GM18909 (cell line): ENCODE data around the gene TNRC18.
"Not testable (repeated sequence)": the region's sequence is repeated elsewhere in the genome, so short reads cannot be mapped to it uniquely, and the experiment has no call there.

Source experiments
- ATAC-seq: cut with Tn5 transposase; IDR thresholded peaks from one replicate; pipeline ENCODE4 v1.9.1; 2021; ENCODE audit warnings: mild to moderate bottlenecking; ENCODE audit not compliant: unreplicated experiment, poor library complexity

TNRC18 gene, protein sequence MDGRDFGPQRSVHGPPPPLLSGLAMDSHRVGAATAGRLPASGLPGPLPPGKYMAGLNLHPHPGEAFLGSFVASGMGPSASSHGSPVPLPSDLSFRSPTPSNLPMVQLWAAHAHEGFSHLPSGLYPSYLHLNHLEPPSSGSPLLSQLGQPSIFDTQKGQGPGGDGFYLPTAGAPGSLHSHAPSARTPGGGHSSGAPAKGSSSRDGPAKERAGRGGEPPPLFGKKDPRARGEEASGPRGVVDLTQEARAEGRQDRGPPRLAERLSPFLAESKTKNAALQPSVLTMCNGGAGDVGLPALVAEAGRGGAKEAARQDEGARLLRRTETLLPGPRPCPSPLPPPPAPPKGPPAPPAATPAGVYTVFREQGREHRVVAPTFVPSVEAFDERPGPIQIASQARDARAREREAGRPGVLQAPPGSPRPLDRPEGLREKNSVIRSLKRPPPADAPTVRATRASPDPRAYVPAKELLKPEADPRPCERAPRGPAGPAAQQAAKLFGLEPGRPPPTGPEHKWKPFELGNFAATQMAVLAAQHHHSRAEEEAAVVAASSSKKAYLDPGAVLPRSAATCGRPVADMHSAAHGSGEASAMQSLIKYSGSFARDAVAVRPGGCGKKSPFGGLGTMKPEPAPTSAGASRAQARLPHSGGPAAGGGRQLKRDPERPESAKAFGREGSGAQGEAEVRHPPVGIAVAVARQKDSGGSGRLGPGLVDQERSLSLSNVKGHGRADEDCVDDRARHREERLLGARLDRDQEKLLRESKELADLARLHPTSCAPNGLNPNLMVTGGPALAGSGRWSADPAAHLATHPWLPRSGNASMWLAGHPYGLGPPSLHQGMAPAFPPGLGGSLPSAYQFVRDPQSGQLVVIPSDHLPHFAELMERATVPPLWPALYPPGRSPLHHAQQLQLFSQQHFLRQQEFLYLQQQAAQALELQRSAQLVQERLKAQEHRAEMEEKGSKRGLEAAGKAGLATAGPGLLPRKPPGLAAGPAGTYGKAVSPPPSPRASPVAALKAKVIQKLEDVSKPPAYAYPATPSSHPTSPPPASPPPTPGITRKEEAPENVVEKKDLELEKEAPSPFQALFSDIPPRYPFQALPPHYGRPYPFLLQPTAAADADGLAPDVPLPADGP (N-terminal part only)

DNA sequence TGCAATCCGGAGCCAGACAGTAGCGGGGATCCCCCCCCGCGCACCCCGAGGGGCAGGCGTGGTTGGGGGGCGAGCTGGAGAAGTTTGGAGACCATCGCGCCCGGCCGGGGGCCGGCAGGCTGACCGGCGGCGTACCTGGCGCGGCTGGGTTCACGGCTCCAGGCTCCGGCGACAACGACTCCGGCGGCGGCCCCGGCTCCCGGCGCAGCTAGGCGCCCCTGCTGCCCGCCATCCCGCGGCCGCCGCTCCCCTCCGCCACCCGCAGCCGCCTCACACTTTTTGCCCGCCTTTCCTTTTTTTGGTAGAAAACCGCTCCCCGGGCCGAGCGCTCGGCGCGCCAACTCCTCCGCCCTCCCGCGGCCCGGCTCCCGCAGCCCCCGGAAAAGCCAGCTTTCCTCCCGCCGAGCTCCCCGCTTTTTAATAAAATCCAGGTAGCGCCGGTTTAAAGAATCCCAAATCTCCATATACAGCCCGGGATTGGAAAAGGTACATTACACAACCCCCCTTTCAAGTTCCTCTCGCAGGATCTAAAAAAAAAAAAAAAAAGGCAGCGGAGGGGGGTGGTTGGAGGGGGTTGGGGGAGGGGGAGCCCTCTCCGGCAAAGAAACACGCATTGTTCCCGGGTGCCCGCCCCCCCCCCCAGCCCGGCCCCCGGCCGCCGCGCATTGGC is at the start of gene TNRC18:
Gene TNRC18, minus strand, starts transcription at position 529 of the 670 bp plus-strand sequence. CDS start 2,588 bp downstream, outside the sequence.
- ATAC-seq, result no peak

DNA sequence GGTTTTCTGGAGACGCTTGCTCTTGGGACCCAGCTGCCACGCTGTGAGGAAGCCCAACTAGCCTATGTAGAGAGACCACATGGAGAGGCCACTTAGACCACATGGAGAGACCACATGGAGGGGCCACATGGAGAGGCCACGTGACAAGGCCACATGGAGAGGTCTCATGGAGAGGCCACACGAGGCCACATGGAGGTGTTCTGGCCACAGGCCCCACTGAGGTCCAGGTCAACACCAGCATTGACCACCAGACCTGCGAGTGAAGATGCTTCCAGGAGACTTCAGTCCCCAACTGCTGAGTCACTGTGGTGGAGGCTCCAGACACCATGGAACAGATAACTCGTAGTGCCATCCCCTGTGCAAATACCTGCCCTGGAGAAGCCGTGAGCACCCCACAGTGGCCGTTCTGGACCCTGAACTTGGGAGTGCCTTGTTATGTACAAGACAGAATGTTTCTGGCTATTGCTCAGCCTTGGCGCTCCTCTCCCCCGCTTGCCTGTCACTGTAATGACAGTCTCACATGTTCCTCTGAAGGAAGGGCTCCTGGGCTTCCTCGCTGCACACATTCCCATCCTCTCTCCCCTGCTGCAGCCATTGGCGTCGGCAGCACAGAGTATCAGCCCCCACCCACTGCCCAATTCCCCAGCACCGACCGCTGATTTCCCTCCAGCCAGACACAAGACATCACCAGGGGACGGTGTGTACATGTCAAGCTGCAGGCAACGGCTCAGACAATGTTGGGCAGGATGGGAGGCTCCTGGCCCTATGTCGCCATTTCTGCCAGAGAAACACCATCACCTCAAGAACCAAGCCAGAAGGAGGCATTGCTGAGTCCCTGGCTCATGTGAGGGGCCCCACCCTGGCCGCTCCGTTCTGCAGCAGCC is 49.0 kb upstream of the TNRC18 start:
- no peak for ATAC-seq

GRCh38 chr7:5471623-5472022 is 48.0 kb upstream of the TNRC18 start:
- ATAC-seq, result not testable (repeated sequence)

GRCh38 chr7:5470816-5471215 is 47.2 kb upstream of the TNRC18 start:
- no peak for ATAC-seq

DNA sequence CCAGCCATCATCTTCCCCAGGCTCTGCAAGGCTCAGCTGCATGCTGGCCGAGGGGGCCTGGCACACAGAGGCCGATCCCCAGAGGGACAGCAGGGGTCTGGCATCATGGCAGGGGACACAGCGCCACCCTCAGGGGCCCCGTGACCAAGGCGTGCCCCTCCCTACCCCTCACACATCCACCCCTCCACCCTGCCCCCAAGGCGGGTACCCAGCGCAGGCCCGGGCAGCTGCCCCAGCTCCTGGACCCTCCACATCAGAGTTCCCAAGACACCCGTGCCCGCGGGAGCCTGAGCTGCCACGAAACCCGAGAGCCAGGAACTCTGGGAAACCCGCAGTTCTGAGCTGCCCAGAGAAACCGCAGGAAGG is 46.5 kb upstream of the TNRC18 start:
- no peak for ATAC-seq

DNA sequence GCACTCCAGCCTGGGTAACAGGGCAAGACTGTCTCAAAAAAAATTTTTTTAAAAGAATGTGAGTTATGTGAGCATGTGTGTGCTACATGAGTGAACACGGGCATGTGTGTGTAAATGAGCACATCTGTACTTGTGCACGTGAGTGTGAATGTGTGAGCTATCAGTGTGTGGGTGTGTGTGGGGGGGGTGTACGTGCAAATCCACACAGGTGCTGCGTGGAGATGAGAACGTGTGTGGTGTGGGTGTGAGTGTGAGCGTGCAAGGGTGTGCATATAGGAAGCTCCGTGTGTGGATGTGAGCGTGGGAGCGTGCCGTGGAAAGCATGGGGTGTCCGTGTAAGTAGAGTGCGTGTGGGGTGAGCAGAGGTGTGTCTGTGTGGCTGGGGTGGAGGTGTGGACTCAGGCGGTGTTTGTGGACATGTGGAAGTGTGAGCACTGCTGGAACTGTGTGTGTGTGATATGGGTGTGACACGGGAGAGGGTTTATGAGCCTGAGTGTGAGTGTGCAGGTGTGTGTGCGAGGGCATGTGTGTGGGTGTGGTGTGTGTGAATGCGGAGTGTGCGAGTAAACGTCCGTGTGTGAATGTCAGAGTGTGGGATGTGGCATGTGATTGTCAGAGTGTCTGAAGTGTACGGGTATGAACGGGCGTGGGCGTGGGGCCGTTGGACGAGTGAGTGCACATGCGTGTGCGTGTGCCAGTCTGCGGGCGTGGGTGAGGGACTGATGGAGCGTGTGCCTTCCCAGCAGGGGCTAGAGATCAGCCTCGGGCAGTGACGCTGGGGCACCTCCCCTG is 45.9 kb upstream of the TNRC18 start:
- no peak for ATAC-seq

- ATAC-seq, result no peak
Measured at GRCh38 chr7:5467645-5468044, 44.0 kb upstream of the TNRC18 start.

GRCh38 chr7:5466551-5466950 is 42.9 kb upstream of the TNRC18 start:
- ATAC-seq, result no peak

GRCh38 chr7:5463031-5463430 is 39.4 kb upstream of the TNRC18 start:
- no peak for ATAC-seq

- no peak for ATAC-seq
Measured at GRCh38 chr7:5462216-5462615, 38.6 kb upstream of the TNRC18 start.

DNA sequence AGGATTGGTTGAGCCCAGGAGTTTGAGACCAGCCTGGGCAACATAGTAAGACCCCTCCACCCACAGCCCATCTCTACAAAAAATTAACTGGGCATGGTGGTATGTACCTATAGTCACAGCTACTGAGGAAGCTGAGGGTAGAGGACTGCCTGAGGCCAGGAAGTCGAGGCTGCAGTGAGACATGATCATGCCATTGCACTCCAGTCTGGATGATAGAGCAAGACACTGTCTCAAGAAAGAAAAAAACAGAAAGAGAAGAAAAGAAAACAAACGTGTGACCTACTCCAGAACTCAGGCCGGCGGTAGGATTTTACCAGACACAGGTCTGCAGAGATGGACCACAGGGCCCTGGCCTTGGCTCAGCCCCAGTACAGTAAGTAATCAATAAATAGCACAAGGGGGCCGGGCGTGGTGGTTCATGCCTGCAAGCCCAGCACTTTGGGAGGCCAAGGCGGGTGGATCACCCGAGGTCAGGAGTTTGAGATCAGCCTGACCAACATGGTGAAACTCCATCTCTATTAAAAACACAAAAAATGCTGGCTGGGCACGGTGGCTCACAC is 35.4 kb upstream of the TNRC18 start:
- ATAC-seq, result no peak

- no peak for ATAC-seq
Measured at GRCh38 chr7:5457245-5457735, 33.7 kb upstream of the TNRC18 start.

DNA sequence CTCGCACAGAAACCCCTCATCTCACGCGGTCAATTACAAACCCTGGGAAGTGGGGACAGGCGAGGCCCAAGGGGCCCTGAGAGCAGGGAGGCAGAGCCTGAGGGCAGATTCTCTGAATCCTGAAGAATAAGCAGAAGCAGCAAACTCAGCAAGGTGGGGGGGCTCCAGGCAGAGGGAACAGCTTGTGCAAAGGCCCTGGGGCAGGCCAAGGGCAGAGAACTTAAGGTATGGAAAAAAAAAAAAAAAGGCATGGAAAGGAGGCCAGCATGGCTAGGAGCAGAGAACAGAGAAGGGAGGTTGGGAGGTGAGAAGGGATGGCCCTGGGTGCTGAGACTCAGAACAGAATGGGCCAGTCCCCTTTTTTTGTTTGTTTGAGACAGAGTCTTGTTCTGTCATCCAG is 32.8 kb upstream of the TNRC18 start:
- no peak for ATAC-seq

DNA sequence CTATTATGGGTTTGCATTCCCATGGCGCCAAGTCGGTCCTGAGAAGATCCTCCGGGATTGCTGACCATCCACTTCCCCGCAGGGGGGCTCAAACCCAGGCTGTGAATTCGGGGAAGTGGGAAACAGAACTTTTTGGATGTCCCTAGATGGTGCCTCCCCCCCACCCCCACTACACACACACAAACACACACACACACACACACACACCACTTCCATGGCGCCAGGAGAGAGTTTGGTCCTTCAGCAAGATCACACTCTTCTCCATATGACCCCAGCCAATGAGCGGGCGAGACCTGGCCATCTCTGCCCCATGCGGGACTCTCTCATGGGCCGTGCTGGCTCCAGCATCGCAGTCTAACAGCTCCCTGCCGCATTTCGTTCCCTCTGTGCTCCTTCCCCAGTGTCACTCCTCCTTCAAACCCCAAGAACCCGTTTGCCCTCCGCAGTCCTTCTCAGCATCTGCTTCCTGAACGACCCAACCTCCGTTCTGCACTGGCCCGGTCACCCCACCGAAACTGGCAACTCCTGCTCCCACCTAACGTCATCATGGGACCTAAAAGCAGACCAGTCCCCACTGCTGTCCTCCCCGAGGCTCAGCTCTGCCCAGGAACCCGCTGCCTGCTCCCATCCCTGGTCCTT is 32.1 kb upstream of the TNRC18 start:
- no peak for ATAC-seq

DNA sequence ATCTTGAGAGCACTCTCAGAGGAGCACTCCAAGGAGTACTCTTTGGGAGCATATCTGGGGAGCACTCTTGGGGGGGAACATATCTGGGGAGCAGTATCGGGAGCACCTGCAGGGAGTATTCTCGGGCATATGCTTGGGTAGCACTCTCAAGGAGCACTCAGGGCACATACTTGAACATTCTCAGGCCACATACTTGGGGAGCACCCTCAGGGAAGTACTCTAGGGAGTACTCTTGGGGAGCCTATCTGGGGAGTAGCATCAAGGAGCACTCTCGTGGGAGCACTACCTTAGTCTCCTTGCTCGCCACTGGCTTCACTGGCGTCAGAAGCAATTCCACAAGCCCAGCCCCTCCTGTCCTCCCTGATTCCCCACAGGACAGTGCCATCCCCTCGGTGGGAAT is 31.5 kb upstream of the TNRC18 start:
- no peak for ATAC-seq

DNA sequence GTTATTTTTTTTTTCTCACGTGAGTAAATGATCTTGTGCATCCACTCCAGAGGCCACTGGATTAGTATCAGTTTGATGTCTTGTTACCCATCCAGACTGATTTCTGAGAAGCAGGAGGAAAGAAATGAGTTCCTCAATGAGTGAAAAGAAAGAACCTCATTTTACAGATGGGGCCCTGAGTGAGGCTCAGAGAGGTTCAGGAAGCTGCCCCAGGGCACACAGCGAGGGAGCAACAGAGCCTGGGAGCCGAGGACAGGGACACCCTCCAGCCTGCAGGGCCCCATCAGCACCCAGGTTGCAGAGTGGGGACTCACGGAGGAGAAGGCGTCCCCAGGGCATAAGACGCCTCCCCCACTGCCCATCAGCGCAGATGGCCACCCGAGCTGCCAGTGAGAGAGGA is 30.9 kb upstream of the TNRC18 start:
- no peak for ATAC-seq

GRCh38 chr7:5453566-5454075 is 30.0 kb upstream of the TNRC18 start:
- ATAC-seq, result no peak
